Measurements from ENCODE around the gene APOC1.

DNA sequence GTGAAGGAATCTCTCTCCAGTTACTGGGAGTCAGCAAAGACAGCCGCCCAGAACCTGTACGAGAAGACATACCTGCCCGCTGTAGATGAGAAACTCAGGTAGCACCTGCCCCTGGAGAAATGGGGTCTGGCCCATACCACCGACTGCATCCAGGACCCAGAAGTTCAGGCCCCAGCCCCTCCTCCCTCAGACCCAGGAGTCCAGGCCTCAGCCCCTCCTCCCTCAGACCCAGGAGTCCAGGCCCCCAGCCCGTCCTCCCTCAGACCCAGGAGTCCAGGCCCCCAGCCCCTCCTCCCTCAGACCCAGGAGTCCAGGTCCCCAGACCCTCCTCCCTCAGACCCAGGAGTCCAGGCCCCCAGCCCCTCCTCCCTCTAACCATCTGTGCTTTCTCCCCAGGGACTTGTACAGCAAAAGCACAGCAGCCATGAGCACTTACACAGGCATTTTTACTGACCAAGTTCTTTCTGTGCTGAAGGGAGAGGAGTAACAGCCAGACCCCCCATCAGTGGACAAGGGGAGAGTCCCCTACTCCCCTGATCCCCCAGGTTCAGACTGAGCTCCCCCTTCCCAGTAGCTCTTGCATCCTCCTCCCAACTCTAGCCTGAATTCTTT is 34.5 kb downstream of the APOC1 start:
- no peak for TF ChIP-seq EZH2 (IDR thresholded peaks at IDR 0.05; ENCODE audit: low read depth)
- TF ChIP-seq, protein P1, sequence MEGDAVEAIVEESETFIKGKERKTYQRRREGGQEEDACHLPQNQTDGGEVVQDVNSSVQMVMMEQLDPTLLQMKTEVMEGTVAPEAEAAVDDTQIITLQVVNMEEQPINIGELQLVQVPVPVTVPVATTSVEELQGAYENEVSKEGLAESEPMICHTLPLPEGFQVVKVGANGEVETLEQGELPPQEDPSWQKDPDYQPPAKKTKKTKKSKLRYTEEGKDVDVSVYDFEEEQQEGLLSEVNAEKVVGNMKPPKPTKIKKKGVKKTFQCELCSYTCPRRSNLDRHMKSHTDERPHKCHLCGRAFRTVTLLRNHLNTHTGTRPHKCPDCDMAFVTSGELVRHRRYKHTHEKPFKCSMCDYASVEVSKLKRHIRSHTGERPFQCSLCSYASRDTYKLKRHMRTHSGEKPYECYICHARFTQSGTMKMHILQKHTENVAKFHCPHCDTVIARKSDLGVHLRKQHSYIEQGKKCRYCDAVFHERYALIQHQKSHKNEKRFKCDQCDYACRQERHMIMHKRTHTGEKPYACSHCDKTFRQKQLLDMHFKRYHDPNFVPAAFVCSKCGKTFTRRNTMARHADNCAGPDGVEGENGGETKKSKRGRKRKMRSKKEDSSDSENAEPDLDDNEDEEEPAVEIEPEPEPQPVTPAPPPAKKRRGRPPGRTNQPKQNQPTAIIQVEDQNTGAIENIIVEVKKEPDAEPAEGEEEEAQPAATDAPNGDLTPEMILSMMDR (conservative IDR thresholded peaks at IDR 0.05): no peak

All from PC-9 (cell line).